SK-N-DZ (cell line): Measurements from ENCODE around the gene RGS3.
"Not testable (repeated sequence)": the region's sequence is repeated elsewhere in the genome, so short reads cannot be mapped to it uniquely, and the experiment has no call there.

Source experiments
- DNase-seq: peaks from one replicate; pipeline ENCODE4 v3.0.0-alpha.2; 2015; ENCODE audit warnings: low spot score

The RGS3 gene

GRCh38 chr9:113488490-113488889, 25.0 kb downstream of the RGS3 start:
- DNase-seq, result no peak

GRCh38 chr9:113491147-113491546, 27.6 kb downstream of the RGS3 start:
- not testable (repeated sequence) for DNase-seq

GRCh38 chr9:113492343-113493202, 29.0 kb downstream of the RGS3 start:
- DNase-seq, result no peak

GRCh38 chr9:113493203-113493520, 29.6 kb downstream of the RGS3 start:
- no peak for DNase-seq

GRCh38 chr9:113495526-113495925, 32.0 kb downstream of the RGS3 start:
- DNase-seq, result no peak

GRCh38 chr9:113497051-113497450, 33.5 kb downstream of the RGS3 start:
- DNase-seq, result no peak

- no peak for DNase-seq
Observed at GRCh38 chr9:113499153-113499875, 35.8 kb downstream of the RGS3 start.

- DNase-seq, result no peak
Observed at GRCh38 chr9:113499876-113500497, 36.5 kb downstream of the RGS3 start.

- no peak for DNase-seq
Observed at GRCh38 chr9:113501129-113501686, 37.7 kb downstream of the RGS3 start.

- no peak for DNase-seq
Observed at GRCh38 chr9:113501852-113502251, 38.3 kb downstream of the RGS3 start.

GRCh38 chr9:113502427-113503034, 39.0 kb downstream of the RGS3 start:
- no peak for DNase-seq

- no peak for DNase-seq
Observed at GRCh38 chr9:113503131-113503541, 39.6 kb downstream of the RGS3 start.

GRCh38 chr9:113503613-113504211, 40.2 kb downstream of the RGS3 start:
- no peak for DNase-seq

- no peak for DNase-seq
Observed at GRCh38 chr9:113504725-113505590, 41.4 kb downstream of the RGS3 start.

- no peak for DNase-seq
Observed at GRCh38 chr9:113506090-113506589, 42.6 kb downstream of the RGS3 start.

- DNase-seq, result no peak
Observed at GRCh38 chr9:113507256-113507655, 43.7 kb downstream of the RGS3 start.

GRCh38 chr9:113508111-113508749, 44.7 kb downstream of the RGS3 start:
- no peak for DNase-seq

- DNase-seq, result no peak
Observed at GRCh38 chr9:113509463-113509862, 45.9 kb downstream of the RGS3 start.

- DNase-seq, result no peak
Observed at GRCh38 chr9:113511047-113511521, 47.6 kb downstream of the RGS3 start.
